ENCODE measurements around the gene DISC1. TPM values are rescaled to one million over a fixed set of nuclear protein-coding genes. Genes with fewer than 3 reads are reported as not detected.
"Not testable (repeated sequence)": the region's sequence is repeated elsewhere in the genome, so short reads cannot be mapped to it uniquely, and the experiment has no call there.

Gene DISC1
- total RNA-seq, 3 donors from 2014 or later: 4.8 to 11.3 (median 8.9) TPM

GRCh38 chr1:231896806-231897205 lies 270.2 kb downstream of the DISC1 start:
- Histone ChIP-seq H3K9me3 (no peaks in the 10 kb centered on the region), H3K4me3 (no peak overlapping the region), H3K4me1 (ENCODE audit: low read depth) (no peaks in the 10 kb centered on the region), H3K36me3 (ENCODE audit: low read depth) (no peaks in the 10 kb centered on the region)
- DNase-seq (no peak), ATAC-seq (no peak)
- intact Hi-C loops (cut with DNase I, micrococcal nuclease): no loop called here
- TF ChIP-seq CTCF (IDR thresholded peaks at IDR 0.05): no peak

- no peak for DNase-seq
- no peaks in the 10 kb centered on the region for H3K9me3 ChIP-seq
- no peaks in the 10 kb centered on the region for H3K36me3 ChIP-seq (ENCODE audit: low read depth)
- no peak for TF ChIP-seq CTCF (IDR thresholded peaks at IDR 0.05)
- no peaks in the 10 kb centered on the region for H3K4me1 ChIP-seq (ENCODE audit: low read depth)
- no peak overlapping the region for H3K4me3 ChIP-seq
- intact Hi-C loops (cut with DNase I, micrococcal nuclease): no loop called here
- no peak for ATAC-seq
Measured at GRCh38 chr1:231899046-231899445, 272.5 kb downstream of the DISC1 start.

DNA sequence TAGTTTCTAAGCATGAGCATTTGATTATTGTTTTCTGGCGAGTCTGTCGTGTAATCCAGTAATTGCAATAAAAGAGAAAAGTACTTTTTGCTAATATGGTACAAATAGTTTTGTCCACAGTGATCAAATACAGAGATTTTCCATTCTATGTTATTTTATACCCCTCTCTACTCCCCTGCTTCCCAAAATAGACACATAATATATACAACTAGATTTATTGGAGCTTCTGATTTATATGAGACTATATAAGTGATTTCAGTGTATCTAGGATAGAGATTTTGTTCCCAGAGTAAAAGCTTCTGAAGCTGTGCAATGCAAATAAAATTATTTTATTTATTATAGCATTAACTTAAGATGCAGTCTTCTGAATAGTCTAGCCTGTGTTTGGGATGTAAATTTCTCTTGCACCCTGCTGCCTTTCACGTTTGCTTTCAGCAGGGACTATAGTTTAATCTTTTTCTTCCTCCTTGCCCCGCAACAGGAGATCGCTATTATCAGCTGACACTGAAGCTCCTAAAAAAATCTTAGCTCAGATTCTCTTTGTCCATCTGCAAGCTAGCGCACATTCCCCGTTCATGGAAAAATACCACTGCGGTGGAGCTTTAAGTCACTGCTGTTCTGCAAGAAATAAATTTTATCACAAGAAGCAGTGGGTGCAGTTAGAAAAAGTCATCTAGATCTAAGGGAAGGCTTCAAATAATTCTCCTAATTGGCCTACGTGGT lies 273.3 kb downstream of the DISC1 start:
- Histone ChIP-seq H3K4me1 (ENCODE audit: low read depth) (no peaks in the 10 kb centered on the region), H3K36me3 (ENCODE audit: low read depth) (no peaks in the 10 kb centered on the region), H3K9me3 (no peaks in the 10 kb centered on the region), H3K4me3 (no peak overlapping the region)
- TF ChIP-seq CTCF (IDR thresholded peaks at IDR 0.05): no peak
- ATAC-seq: no peak
- no peak for DNase-seq
- intact Hi-C loops (cut with DNase I, micrococcal nuclease): no loop called here

DNA sequence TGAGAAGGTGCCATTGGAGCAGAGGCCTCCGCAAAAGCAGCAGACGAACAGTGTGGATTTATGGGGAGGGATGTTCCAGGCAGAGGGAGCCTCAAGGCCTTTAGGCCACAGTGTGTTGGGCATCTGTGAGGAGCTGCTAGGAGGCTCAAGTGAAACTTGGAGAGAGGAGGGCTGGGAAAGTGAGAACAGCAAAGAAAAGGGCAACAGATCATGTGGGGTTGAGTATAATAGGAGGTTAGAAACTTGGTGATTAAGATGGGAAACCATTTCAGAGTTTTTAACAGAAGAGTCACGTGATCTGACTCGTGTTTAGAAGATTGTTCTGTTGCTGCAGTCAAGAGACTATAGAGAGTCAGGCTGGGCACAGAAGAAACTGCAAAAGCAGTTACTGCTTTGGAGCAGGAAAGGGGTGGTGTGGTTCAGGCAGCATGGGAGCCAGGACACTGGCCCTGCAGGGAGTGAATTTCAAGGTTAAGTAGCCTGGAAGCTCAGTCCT lies 277.0 kb downstream of the DISC1 start:
- ATAC-seq: no peak
- no peak for TF ChIP-seq CTCF (IDR thresholded peaks at IDR 0.05)
- Histone ChIP-seq H3K36me3 (ENCODE audit: low read depth) (no peaks in the 10 kb centered on the region), H3K4me1 (ENCODE audit: low read depth) (no peaks in the 10 kb centered on the region), H3K4me3 (no peak overlapping the region), H3K9me3 (no peaks in the 10 kb centered on the region)
- no peak for DNase-seq
- intact Hi-C loops (cut with DNase I, micrococcal nuclease): no loop called here

DNA sequence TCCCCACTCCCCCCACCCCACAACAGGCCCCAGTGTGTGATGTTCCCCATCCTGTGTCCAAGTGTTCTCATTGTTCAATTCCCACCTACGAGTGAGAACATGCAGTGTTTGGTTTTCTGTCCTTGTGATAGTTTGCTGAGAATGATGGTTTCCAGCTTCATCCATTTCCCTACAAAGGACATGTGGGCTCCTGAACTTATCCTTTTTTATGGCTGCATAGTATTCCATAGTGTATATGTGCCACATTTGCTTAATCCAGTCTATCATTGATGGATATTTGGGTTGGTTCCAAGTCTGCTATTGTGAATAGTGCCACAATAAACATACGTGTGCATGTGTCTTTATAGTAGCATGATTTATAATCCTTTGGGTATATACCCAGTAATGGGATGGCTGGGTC lies 280.7 kb downstream of the DISC1 start:
- H3K9me3 ChIP-seq; H3K4me3 ChIP-seq; DNase-seq; H3K4me1 ChIP-seq (ENCODE audit: low read depth); H3K36me3 ChIP-seq (ENCODE audit: low read depth); intact Hi-C loops (cut with DNase I, micrococcal nuclease); ATAC-seq: not testable (repeated sequence)

DNA sequence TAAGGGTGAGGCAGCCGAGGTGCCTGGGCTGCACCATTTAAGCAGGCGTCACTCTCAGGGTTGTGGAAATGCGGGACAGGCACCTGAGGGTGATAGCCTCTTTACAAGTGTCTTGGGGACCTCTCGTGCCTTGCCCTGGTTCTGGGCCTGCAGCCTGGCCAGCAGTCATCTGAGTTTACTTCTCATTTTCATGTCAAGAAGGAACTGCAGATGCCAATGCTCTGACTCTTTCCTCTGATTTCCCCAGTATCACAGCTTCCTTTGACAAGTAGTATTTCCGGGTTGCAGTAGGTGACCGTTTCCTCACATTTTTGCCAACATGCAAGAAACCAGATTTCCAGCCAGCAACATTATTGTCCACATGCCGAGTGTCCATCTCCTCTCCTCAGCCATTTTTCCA lies 286.9 kb downstream of the DISC1 start:
- ATAC-seq: no peak
- TF ChIP-seq CTCF (IDR thresholded peaks at IDR 0.05): no peak

More for the DNA sequence above, 286.9 kb downstream of the DISC1 start:
- Histone ChIP-seq H3K4me3 (no peak overlapping the region), H3K9me3 (no peaks in the 10 kb centered on the region), H3K36me3 (ENCODE audit: low read depth) (no peaks in the 10 kb centered on the region), H3K4me1 (ENCODE audit: low read depth) (no peaks in the 10 kb centered on the region)
- intact Hi-C loops (cut with DNase I, micrococcal nuclease): no loop called here
- DNase-seq: no peak
